Liver (tissue), 3 donors: ENCODE results near the gene PCYT1A.

Source experiments
- EGR1 ChIP-seq, 2 donors: IDR thresholded peaks; 2 replicates each; pipeline ENCODE4 v1.6.1; 2016 to 2018; ENCODE audit warnings: antibody characterized with exemption in 2 of 2, low read depth in 2 of 2
- GABPA ChIP-seq, 2 donors: IDR thresholded peaks in 1 of 2; conservative IDR thresholded peaks in 1 of 2; 2 replicates each; pipeline ENCODE4 v1.6.1; 2016; ENCODE audit warnings: antibody characterized with exemption in 2 of 2, mild to moderate bottlenecking in 1 of 2, moderate library complexity in 1 of 2
- JUND ChIP-seq, 2 donors: IDR thresholded peaks; 2 replicates each; pipeline ENCODE4 v1.6.1; 2016; ENCODE audit warnings: antibody characterized with exemption in 2 of 2
- NR2F2 ChIP-seq: IDR thresholded peaks from 2 replicates; pipeline ENCODE4 v1.6.1; 2016; ENCODE audit warnings: antibody characterized with exemption
- RAD21 ChIP-seq, 2 donors: IDR thresholded peaks; 2 replicates each; pipeline ENCODE4 v1.6.1; 2016; ENCODE audit warnings: antibody characterized with exemption in 2 of 2, mild to moderate bottlenecking in 2 of 2
- SP1 ChIP-seq: IDR thresholded peaks from 2 replicates; pipeline ENCODE4 v1.6.1; 2018; ENCODE audit warnings: antibody characterized with exemption, mild to moderate bottlenecking
- TAF1 ChIP-seq: conservative IDR thresholded peaks from 2 replicates; pipeline ENCODE4 v1.6.1; 2016; ENCODE audit warnings: antibody characterized with exemption, mild to moderate bottlenecking
- YY1 ChIP-seq: IDR thresholded peaks from 2 replicates; pipeline ENCODE4 v1.6.1; 2016; ENCODE audit warnings: antibody characterized with exemption, mild to moderate bottlenecking
- TF ChIP-seq, protein P1 (sequence below): fragments of 150-350 bp; IDR thresholded peaks from 2 replicates; pipeline ENCODE4 v1.5.1; 2017; ENCODE audit warnings: improper control_type of control experiment, low read depth, low read length; ENCODE audit not compliant: missing input control
- TF ChIP-seq, protein P2 (sequence below): IDR thresholded peaks from 2 replicates; pipeline ENCODE4 v1.6.1; 2016; ENCODE audit warnings: antibody characterized with exemption
- TF ChIP-seq, protein P3 (sequence below): IDR thresholded peaks from 2 replicates; pipeline ENCODE4 v1.6.1; 2016; ENCODE audit warnings: antibody characterized with exemption, mild to moderate bottlenecking
- TF ChIP-seq, protein P4 (sequence below): IDR thresholded peaks from 2 replicates; pipeline ENCODE4 v1.6.1; 2016; ENCODE audit warnings: antibody characterized with exemption
- donor health status: healthy.
- donor health status: healthy.

DNA sequence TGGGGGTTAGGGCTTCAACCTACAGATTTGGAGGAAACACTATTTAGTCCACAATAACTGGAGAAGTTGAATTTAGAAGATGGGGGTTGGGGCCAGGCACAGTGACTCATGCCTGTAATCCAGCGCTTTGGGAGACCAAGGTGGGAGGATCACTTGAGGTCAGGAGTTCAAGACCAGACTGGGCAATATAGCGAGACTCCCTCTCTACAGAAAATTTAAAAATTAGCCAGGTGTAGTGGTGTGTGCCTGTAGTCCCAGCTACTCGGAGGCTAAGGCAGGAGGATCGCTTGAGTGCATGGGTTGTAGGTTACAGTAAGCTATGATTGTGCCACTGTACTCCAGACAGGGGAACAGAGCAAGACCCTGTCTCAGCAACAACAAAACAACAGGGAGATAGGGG is 35.5 kb upstream of the PCYT1A start:
- TF ChIP-seq, protein P1, sequence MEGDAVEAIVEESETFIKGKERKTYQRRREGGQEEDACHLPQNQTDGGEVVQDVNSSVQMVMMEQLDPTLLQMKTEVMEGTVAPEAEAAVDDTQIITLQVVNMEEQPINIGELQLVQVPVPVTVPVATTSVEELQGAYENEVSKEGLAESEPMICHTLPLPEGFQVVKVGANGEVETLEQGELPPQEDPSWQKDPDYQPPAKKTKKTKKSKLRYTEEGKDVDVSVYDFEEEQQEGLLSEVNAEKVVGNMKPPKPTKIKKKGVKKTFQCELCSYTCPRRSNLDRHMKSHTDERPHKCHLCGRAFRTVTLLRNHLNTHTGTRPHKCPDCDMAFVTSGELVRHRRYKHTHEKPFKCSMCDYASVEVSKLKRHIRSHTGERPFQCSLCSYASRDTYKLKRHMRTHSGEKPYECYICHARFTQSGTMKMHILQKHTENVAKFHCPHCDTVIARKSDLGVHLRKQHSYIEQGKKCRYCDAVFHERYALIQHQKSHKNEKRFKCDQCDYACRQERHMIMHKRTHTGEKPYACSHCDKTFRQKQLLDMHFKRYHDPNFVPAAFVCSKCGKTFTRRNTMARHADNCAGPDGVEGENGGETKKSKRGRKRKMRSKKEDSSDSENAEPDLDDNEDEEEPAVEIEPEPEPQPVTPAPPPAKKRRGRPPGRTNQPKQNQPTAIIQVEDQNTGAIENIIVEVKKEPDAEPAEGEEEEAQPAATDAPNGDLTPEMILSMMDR: no peak
- TF ChIP-seq, protein P2, sequence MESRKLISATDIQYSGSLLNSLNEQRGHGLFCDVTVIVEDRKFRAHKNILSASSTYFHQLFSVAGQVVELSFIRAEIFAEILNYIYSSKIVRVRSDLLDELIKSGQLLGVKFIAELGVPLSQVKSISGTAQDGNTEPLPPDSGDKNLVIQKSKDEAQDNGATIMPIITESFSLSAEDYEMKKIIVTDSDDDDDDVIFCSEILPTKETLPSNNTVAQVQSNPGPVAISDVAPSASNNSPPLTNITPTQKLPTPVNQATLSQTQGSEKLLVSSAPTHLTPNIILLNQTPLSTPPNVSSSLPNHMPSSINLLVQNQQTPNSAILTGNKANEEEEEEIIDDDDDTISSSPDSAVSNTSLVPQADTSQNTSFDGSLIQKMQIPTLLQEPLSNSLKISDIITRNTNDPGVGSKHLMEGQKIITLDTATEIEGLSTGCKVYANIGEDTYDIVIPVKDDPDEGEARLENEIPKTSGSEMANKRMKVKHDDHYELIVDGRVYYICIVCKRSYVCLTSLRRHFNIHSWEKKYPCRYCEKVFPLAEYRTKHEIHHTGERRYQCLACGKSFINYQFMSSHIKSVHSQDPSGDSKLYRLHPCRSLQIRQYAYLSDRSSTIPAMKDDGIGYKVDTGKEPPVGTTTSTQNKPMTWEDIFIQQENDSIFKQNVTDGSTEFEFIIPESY: no peak
- TF ChIP-seq, protein P3, sequence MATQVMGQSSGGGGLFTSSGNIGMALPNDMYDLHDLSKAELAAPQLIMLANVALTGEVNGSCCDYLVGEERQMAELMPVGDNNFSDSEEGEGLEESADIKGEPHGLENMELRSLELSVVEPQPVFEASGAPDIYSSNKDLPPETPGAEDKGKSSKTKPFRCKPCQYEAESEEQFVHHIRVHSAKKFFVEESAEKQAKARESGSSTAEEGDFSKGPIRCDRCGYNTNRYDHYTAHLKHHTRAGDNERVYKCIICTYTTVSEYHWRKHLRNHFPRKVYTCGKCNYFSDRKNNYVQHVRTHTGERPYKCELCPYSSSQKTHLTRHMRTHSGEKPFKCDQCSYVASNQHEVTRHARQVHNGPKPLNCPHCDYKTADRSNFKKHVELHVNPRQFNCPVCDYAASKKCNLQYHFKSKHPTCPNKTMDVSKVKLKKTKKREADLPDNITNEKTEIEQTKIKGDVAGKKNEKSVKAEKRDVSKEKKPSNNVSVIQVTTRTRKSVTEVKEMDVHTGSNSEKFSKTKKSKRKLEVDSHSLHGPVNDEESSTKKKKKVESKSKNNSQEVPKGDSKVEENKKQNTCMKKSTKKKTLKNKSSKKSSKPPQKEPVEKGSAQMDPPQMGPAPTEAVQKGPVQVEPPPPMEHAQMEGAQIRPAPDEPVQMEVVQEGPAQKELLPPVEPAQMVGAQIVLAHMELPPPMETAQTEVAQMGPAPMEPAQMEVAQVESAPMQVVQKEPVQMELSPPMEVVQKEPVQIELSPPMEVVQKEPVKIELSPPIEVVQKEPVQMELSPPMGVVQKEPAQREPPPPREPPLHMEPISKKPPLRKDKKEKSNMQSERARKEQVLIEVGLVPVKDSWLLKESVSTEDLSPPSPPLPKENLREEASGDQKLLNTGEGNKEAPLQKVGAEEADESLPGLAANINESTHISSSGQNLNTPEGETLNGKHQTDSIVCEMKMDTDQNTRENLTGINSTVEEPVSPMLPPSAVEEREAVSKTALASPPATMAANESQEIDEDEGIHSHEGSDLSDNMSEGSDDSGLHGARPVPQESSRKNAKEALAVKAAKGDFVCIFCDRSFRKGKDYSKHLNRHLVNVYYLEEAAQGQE: no peak
- TF ChIP-seq GABPA (IDR thresholded peaks at IDR 0.05 in 1 of 2, conservative IDR thresholded peaks at IDR 0.05 in 1 of 2) (no peak), RAD21 (IDR thresholded peaks at IDR 0.05) (no peak), NR2F2 (no peak), TAF1 (no peak), SP1 (no peak), YY1 (no peak), EGR1 (IDR thresholded peaks at IDR 0.05; ENCODE audit: low read depth in 2 of 2) (no peak), JUND (IDR thresholded peaks at IDR 0.05) (no peak)
- TF ChIP-seq, protein P4, sequence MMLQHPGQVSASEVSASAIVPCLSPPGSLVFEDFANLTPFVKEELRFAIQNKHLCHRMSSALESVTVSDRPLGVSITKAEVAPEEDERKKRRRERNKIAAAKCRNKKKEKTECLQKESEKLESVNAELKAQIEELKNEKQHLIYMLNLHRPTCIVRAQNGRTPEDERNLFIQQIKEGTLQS: no peak
